ENCODE results near the gene SLC39A3. TPM values are rescaled to one million over a fixed set of nuclear protein-coding genes. Genes with fewer than 3 reads are reported as not detected.

Gene SLC39A3
- total RNA-seq: 48.8 and 52.2 TPM in 2 replicates

GRCh38 chr19:2739602-2740313, at the start of gene SLC39A3:
SLC39A3 (minus strand) TSS chr19:2740017; CDS start chr19:2737257, 2,760 bp downstream.
- H3K4me1 Mint-ChIP-seq: peaks cover 15% of the 10 kb centered on the region
- H3K4me3 Mint-ChIP-seq: peak within 1 kb of the TSS; percentile 97
- intact Hi-C loops (cut with micrococcal nuclease): loop anchor here (2.0 kb wide), 1 partner anchor 43 kb away; the partner anchor contains the start of gene SGTA
- peaks cover 8% of the 10 kb centered on the region for H3K27me3 Mint-ChIP-seq
- H3K9me3 Mint-ChIP-seq: no peaks in the 10 kb centered on the region
- H3K27ac Mint-ChIP-seq: peak within 1 kb of the TSS; percentile 68
- DNase-seq: peak; percentile 100
- peaks cover 28% of the 10 kb centered on the region for H3K36me3 Mint-ChIP-seq (ENCODE audit: low read depth)

- Mint-ChIP-seq H3K9me3 (peaks cover 4% of the 10 kb centered on the region), H3K27ac (no peak overlapping the region), H3K36me3 (ENCODE audit: low read depth) (peaks cover 29% of the 10 kb centered on the region), H3K27me3 (no peaks in the 10 kb centered on the region), H3K4me3 (peak overlapping the region; percentile 17), H3K4me1 (peaks cover 27% of the 10 kb centered on the region)
- intact Hi-C loops (cut with micrococcal nuclease): no loop called here
- no peak for DNase-seq
Measured at GRCh38 chr19:2788237-2788636, 48.4 kb upstream of the SLC39A3 start.

- peaks cover 24% of the 10 kb centered on the region for H3K36me3 Mint-ChIP-seq (ENCODE audit: low read depth)
- H3K27me3 Mint-ChIP-seq: no peaks in the 10 kb centered on the region
- H3K9me3 Mint-ChIP-seq: peaks cover 4% of the 10 kb centered on the region
- H3K4me1 Mint-ChIP-seq: peaks cover 27% of the 10 kb centered on the region
- no peak overlapping the region for H3K27ac Mint-ChIP-seq
- intact Hi-C loops (cut with micrococcal nuclease): no loop called here
- peak overlapping the region; percentile 95 for H3K4me3 Mint-ChIP-seq
- DNase-seq: no peak
Measured at GRCh38 chr19:2787115-2787514, 47.3 kb upstream of the SLC39A3 start.

- H3K4me3 Mint-ChIP-seq: peak within 1 kb of the TSS; percentile 95
- peak; percentile 100 for DNase-seq
- peaks cover 21% of the 10 kb centered on the region for H3K36me3 Mint-ChIP-seq (ENCODE audit: low read depth)
- peak within 1 kb of the TSS; percentile 98 for H3K27ac Mint-ChIP-seq
- H3K4me1 Mint-ChIP-seq: peaks cover 36% of the 10 kb centered on the region
- no peaks in the 10 kb centered on the region for H3K27me3 Mint-ChIP-seq
- intact Hi-C loops (cut with micrococcal nuclease): loop anchor here (1.0 kb wide), 1 partner anchor 34 kb away; the partner anchor contains the start of gene ZNF554
- H3K9me3 Mint-ChIP-seq: peaks cover 4% of the 10 kb centered on the region
Measured at GRCh38 chr19:2785244-2785997, 45.6 kb upstream of the SLC39A3 start, which contains the start of gene THOP1. THOP1 (plus strand) TSS chr19:2785503; CDS start chr19:2785663, 160 bp downstream.

- intact Hi-C loops (cut with micrococcal nuclease): loop anchor here (2.0 kb wide), 1 partner anchor 43 kb away; the partner anchor contains the start of gene SLC39A3
- H3K4me1 Mint-ChIP-seq: peaks cover 36% of the 10 kb centered on the region
Measured at GRCh38 chr19:2783781-2784145, 43.9 kb upstream of the SLC39A3 start.

GRCh38 chr19:2782936-2783780, 43.3 kb upstream of the SLC39A3 start, which contains the start of gene SGTA:
SGTA (minus strand) TSS chr19:2783273; CDS start chr19:2769068, 14,205 bp downstream.
- peak; percentile 99 for DNase-seq
- Mint-ChIP-seq H3K36me3 (ENCODE audit: low read depth) (peaks cover 19% of the 10 kb centered on the region), H3K27ac (peak within 1 kb of the TSS; percentile 98), H3K27me3 (no peaks in the 10 kb centered on the region), H3K4me1 (peaks cover 37% of the 10 kb centered on the region), H3K9me3 (peaks cover 4% of the 10 kb centered on the region), H3K4me3 (peak within 1 kb of the TSS; percentile 95)
- intact Hi-C loops (cut with micrococcal nuclease): loop anchor here (2.0 kb wide), 1 partner anchor 42 kb away; the partner anchor contains the start of gene SLC39A3

More at GRCh38 chr19:2783781-2784145, 43.9 kb upstream of the SLC39A3 start:
- Mint-ChIP-seq H3K36me3 (ENCODE audit: low read depth) (peaks cover 17% of the 10 kb centered on the region), H3K27me3 (no peaks in the 10 kb centered on the region), H3K27ac (peak overlapping the region; percentile 98), H3K9me3 (peaks cover 4% of the 10 kb centered on the region), H3K4me3 (peak overlapping the region; percentile 95)
- DNase-seq: no peak

- peak; percentile 63 for DNase-seq
- H3K4me1 Mint-ChIP-seq: peaks cover 33% of the 10 kb centered on the region
- H3K4me3 Mint-ChIP-seq: peak overlapping the region; percentile 95
- peaks cover 4% of the 10 kb centered on the region for H3K9me3 Mint-ChIP-seq
- intact Hi-C loops (cut with micrococcal nuclease): loop anchor here (2.0 kb wide), 1 partner anchor 42 kb away; the partner anchor contains the start of gene SLC39A3
- H3K36me3 Mint-ChIP-seq (ENCODE audit: low read depth): peaks cover 18% of the 10 kb centered on the region
- H3K27me3 Mint-ChIP-seq: no peaks in the 10 kb centered on the region
- peak overlapping the region; percentile 98 for H3K27ac Mint-ChIP-seq
Measured at GRCh38 chr19:2782329-2782935, 42.6 kb upstream of the SLC39A3 start.

- Mint-ChIP-seq H3K27me3 (no peaks in the 10 kb centered on the region), H3K4me3 (no peak overlapping the region), H3K9me3 (peaks cover 4% of the 10 kb centered on the region), H3K27ac (peak overlapping the region; percentile 17), H3K36me3 (ENCODE audit: low read depth) (peaks cover 21% of the 10 kb centered on the region), H3K4me1 (peaks cover 38% of the 10 kb centered on the region)
- no peak for DNase-seq
- intact Hi-C loops (cut with micrococcal nuclease): no loop called here
Measured at GRCh38 chr19:2780284-2780683, 40.5 kb upstream of the SLC39A3 start.

GRCh38 chr19:2779121-2779740, 39.4 kb upstream of the SLC39A3 start:
- no peak overlapping the region for H3K4me3 Mint-ChIP-seq
- no peak overlapping the region for H3K27ac Mint-ChIP-seq
- peaks cover 43% of the 10 kb centered on the region for H3K4me1 Mint-ChIP-seq
- peaks cover 23% of the 10 kb centered on the region for H3K36me3 Mint-ChIP-seq (ENCODE audit: low read depth)
- H3K27me3 Mint-ChIP-seq: no peaks in the 10 kb centered on the region
- intact Hi-C loops (cut with micrococcal nuclease): no loop called here
- H3K9me3 Mint-ChIP-seq: peaks cover 4% of the 10 kb centered on the region
- no peak for DNase-seq

GRCh38 chr19:2777952-2778683, 38.3 kb upstream of the SLC39A3 start:
- Mint-ChIP-seq H3K27ac (peak overlapping the region; percentile 41), H3K4me3 (no peak overlapping the region), H3K27me3 (no peaks in the 10 kb centered on the region), H3K9me3 (no peaks in the 10 kb centered on the region), H3K4me1 (peaks cover 36% of the 10 kb centered on the region), H3K36me3 (ENCODE audit: low read depth) (peaks cover 23% of the 10 kb centered on the region)
- DNase-seq: no peak
- intact Hi-C loops (cut with micrococcal nuclease): no loop called here

- intact Hi-C loops (cut with micrococcal nuclease): no loop called here
- H3K36me3 Mint-ChIP-seq (ENCODE audit: low read depth): peaks cover 25% of the 10 kb centered on the region
- peak overlapping the region; percentile 94 for H3K27ac Mint-ChIP-seq
- H3K4me3 Mint-ChIP-seq: peak overlapping the region; percentile 84
- no peaks in the 10 kb centered on the region for H3K9me3 Mint-ChIP-seq
- DNase-seq: peak; percentile 93
- H3K4me1 Mint-ChIP-seq: peaks cover 34% of the 10 kb centered on the region
- no peaks in the 10 kb centered on the region for H3K27me3 Mint-ChIP-seq
Measured at GRCh38 chr19:2775556-2776430, 36.0 kb upstream of the SLC39A3 start.

All from activated CD4-positive, alpha-beta T cell treated with anti-CD3 and anti-CD28 coated beads, Interleukin-2, amount 10 ng/mL, durations not matched to agents 24 days and 14 days (primary cell).